NB4 (cell line): ENCODE results near the gene SLC35C1.

Experiments
- DNase-seq: peaks from one replicate; pipeline ENCODE4 v3.0.0; 2010; ENCODE audit warnings: low read depth
- H3K4me3 ChIP-seq: one replicate; pipeline ENCODE4 v1.5.1; 2011; ENCODE audit warnings: mild to moderate bottlenecking, low read depth, low read length, moderate library complexity
- CTCF ChIP-seq: IDR thresholded peaks from one replicate; pipeline ENCODE4 v1.5.1; 2012; ENCODE audit warnings: low read depth, low read length
- MYC ChIP-seq: IDR thresholded peaks from 2 replicates; pipeline ENCODE4 v1.6.1; 2011; ENCODE audit warnings: low read depth, low read length
- POLR2A ChIP-seq: IDR thresholded peaks from 2 replicates; pipeline ENCODE4 v1.6.1; 2011; ENCODE audit warnings: mild to moderate bottlenecking; ENCODE audit not compliant: insufficient read length; ENCODE audit errors: extremely low read depth
- TF ChIP-seq, protein P1 (sequence below): IDR thresholded peaks from 2 replicates; pipeline ENCODE4 v1.6.1; 2011; ENCODE audit warnings: low read depth, low read length

The SLC35C1 gene

GRCh38 chr11:45804761-45805304 is at the start of gene SLC35C1:
SLC35C1 (plus strand) TSS chr11:45805149; CDS start chr11:45805802, 653 bp downstream.
- peak; percentile 95 for DNase-seq
- H3K4me3 ChIP-seq: peak within 1 kb of the TSS; percentile 82
- TF ChIP-seq CTCF: no peak
- TF ChIP-seq POLR2A: peak; percentile 72
- TF ChIP-seq MYC: peak; percentile 84
- TF ChIP-seq, protein P1, sequence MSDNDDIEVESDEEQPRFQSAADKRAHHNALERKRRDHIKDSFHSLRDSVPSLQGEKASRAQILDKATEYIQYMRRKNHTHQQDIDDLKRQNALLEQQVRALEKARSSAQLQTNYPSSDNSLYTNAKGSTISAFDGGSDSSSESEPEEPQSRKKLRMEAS: peak; percentile 94

DNA sequence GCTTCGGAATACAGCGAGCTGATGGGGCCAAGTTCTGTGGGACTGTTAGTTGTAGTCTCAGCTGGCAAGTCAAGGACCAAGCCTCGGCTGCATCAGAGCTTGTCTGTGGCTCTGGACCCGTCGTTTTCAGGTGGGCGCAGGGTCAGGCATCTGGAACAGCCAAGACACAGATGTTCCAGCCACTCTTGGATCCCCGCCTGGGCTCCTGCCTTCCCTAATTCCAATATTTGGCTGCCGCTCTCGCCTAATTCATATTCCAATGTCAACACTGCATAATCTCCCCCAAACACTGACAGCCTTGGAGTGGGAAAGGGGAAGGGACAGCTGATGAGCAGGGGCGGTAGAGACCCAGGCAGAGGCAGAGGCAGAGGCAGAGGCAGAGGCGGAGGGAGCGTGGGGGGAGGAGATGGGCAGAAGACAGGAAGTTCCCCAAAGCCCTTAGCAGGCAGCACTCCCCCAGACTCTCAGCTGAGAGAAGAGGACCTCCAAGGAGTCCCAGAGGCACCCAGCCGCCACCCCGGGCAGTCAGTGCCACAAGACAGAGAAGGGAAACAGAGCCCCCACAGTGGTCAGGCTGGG is 49.6 kb upstream of the SLC35C1 start:
- peak; percentile 81 for DNase-seq
- TF ChIP-seq POLR2A (no peak), MYC (0 out of 2 replicates have a peak, but pooled peaks have one; percentile 4)
- H3K4me3 ChIP-seq: no peak overlapping the region

- no peak overlapping the region for H3K4me3 ChIP-seq
- TF ChIP-seq POLR2A: no peak
- no peak for TF ChIP-seq CTCF
- TF ChIP-seq, protein P1: no peak
- TF ChIP-seq MYC: no peak
- DNase-seq: no peak
Measured at GRCh38 chr11:45756384-45757010, 48.5 kb upstream of the SLC35C1 start.

- TF ChIP-seq CTCF (no peak), POLR2A (no peak), MYC (no peak)
- TF ChIP-seq, protein P1: no peak
- H3K4me3 ChIP-seq: no peak overlapping the region
- no peak for DNase-seq
Measured at GRCh38 chr11:45757672-45758071, 47.3 kb upstream of the SLC35C1 start.

DNA sequence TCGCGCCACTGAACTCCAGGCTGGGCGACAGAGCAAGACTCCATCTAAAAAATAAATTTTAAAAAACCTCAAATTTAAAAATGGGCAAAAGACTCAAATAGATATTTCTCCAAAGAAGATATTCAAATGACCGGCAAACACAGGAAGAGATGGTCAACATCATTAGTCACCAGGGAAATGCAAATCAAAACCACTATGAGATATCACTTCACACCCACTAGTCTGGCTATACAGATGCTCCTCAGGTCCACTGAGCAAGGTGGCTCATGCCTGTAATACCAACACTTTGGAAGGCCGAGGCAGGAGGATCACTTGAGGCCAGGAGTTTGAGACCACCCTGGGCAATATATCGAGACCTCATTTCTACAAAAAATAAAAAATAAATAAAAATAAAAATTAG is 43.3 kb upstream of the SLC35C1 start:
- H3K4me3 ChIP-seq: no peak overlapping the region
- no peak for TF ChIP-seq CTCF
- no peak for TF ChIP-seq POLR2A
- TF ChIP-seq, protein P1: no peak
- no peak for TF ChIP-seq MYC
- no peak for DNase-seq

DNA sequence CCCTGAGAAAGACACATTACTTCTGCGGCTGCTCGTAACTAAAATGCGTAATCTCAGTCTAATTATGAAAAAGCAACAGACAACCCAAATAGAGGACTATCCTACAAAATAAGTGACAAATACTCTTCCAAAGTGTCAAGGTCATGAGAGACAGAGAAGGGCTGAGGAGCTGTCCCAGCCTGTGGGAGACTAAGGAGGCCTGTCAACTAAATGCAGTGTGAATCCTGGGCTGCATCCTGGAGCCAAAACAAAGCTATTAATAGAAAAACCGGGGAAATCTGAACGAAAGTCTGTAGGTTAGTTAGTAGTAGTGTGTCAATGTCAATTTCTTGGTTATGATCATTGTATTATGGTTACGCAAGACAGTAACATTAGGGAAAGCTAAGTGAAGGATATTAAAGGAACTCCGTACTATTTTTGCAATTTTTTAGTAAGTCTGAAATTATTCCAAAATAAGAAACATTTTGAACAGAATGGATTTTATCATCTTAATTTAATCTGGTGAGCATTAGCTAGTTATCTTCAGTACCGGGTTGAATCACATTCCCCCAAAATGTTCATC is 39.8 kb upstream of the SLC35C1 start:
- TF ChIP-seq MYC: no peak
- TF ChIP-seq POLR2A: no peak
- TF ChIP-seq, protein P1: no peak
- TF ChIP-seq CTCF: no peak
- no peak overlapping the region for H3K4me3 ChIP-seq
- no peak for DNase-seq
